Neural cell (in vitro differentiated cells): ENCODE measurements around the gene ANO9.

Source experiments
- CTCF ChIP-seq: fragments of 450-650 bp; IDR thresholded peaks from 2 replicates; pipeline ENCODE4 v1.5.1; 2014; ENCODE audit warnings: antibody characterized with exemption, mild to moderate bottlenecking, moderate library complexity; ENCODE audit not compliant: poor library complexity, severe bottlenecking
- EP300 ChIP-seq: fragments of 450-650 bp; conservative IDR thresholded peaks from 2 replicates; pipeline ENCODE4 v1.6.1; 2014; ENCODE audit warnings: antibody characterized with exemption, mild to moderate bottlenecking, moderate library complexity; ENCODE audit not compliant: poor library complexity, severe bottlenecking
- EZH2 ChIP-seq: fragments of 200-600, 300-800 bp; shearing (Covaris generic), sonication (generic); IDR thresholded peaks from 2 replicates; pipeline ENCODE4 v1.6.1; 2014; ENCODE audit warnings: antibody characterized with exemption, low read length, borderline replicate concordance, mild to moderate bottlenecking; ENCODE audit not compliant: insufficient read depth, poor library complexity, severe bottlenecking
- RAD21 ChIP-seq: fragments of 450-650 bp; conservative IDR thresholded peaks from 2 replicates; pipeline ENCODE4 v1.6.1; 2014; ENCODE audit warnings: antibody characterized with exemption, mild to moderate bottlenecking, moderate library complexity
- REST ChIP-seq: IDR thresholded peaks from 2 replicates; pipeline ENCODE4 v1.6.1; 2012; ENCODE audit warnings: borderline replicate concordance

GRCh38 chr11:395866-396265 lies 45.9 kb downstream of the ANO9 start:
- no peak for TF ChIP-seq CTCF
- TF ChIP-seq REST = no peak
- no peak for TF ChIP-seq EZH2
- TF ChIP-seq RAD21 = no peak
- TF ChIP-seq EP300 = no peak
